ENCODE results near the gene PIGU.

DNA sequence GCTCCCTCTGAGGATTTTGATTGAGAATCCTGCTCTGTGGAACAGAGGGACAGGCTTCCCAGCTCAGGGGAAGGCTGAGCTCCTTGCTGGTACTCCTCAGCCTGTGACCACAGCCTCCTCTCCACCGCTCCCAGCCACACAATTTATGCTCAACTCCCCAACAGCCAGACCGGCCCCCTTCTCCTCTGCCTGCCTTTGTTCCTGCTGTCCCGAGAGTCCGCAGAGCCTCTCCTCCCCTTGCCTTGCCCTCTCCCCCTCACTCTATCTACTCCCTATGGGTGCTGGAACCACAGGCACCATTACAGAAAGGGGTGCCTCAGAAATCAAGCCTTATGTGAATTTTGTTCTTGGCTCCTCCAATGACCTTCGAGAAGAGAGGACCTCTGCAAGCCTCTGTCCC, 102.5 kb downstream of the PIGU start:
- TF ChIP-seq GATA2 (IDR thresholded peaks at IDR 0.05; ENCODE audit: low read depth, low read length) (no peak), GATA3 (IDR thresholded peaks at IDR 0.05; ENCODE audit: low read depth, low read length) (no peak)

Data from SH-SY5Y (cell line).